HG02970 (cell line): ENCODE results near the gene PELO.
"Not testable (repeated sequence)": the region's sequence is repeated elsewhere in the genome, so short reads cannot be mapped to it uniquely, and the experiment has no call there.

Experiments
- ATAC-seq: cut with Tn5 transposase; IDR thresholded peaks from one replicate; pipeline ENCODE4 v1.9.1; 2021; ENCODE audit warnings: mild to moderate bottlenecking, moderate library complexity, moderate number of reproducible peaks; ENCODE audit not compliant: unreplicated experiment, low FRiP score

PELO gene

GRCh38 chr5:52799358-52799982 is 11.8 kb downstream of the PELO start:
- ATAC-seq: peak; percentile 36

DNA sequence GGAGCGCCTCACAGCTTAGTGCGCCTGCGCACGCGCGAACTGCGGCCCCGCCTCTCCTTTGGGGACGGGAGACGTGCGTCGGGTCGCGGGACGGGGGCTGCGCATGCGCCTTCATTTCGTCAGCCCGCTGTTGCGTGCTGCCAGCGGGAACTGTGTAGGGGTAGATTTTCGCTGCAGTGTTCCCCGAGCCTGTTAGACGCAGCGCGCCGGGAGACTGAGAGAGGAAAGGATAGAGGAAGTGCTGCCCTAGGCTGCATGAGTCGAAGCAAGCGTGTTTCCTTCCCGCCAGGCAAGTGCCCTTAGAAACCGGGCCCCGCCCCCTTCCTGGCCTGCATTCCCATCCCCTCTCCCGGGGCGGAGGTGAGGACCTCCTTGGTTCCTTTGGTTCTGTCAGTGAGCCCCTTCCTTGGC is 12.3 kb downstream of the PELO start:
- peak; percentile 90 for ATAC-seq

- peak; percentile 30 for ATAC-seq
Measured at GRCh38 chr5:52800394-52801213, 12.9 kb downstream of the PELO start.

DNA sequence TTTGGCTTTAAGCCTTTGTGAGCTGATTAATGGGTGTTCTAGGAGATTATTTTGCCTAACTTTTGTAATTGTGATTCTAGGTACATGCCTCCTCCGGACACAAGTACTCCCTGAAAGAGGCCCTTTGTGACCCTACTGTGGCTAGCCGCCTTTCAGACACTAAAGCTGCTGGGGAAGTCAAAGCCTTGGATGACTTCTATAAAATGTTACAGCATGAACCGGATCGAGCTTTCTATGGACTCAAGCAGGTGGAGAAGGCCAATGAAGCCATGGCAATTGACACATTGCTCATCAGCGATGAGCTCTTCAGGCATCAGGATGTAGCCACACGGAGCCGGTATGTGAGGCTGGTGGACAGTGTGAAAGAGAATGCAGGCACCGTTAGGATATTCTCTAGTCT is 13.6 kb downstream of the PELO start:
- no peak for ATAC-seq

GRCh38 chr5:52802272-52802973 is 14.7 kb downstream of the PELO start:
- ATAC-seq: no peak

DNA sequence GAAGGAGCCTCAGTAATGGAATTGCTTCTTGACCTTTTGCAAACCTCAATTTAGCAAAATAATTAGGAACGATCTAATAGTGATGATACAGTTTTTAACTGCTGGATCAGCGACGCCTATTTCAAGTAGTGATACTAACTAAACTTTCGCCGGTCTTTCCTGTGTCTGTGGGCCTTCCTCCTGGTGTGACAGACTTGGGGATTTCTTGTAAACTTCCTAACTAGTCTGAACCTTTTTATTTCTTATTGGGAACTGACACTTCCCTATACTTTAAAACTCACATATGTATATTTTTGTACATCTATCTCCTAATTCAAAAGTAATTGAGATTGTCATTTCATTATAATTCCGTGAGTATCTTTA is 15.2 kb downstream of the PELO start:
- ATAC-seq: no peak

DNA sequence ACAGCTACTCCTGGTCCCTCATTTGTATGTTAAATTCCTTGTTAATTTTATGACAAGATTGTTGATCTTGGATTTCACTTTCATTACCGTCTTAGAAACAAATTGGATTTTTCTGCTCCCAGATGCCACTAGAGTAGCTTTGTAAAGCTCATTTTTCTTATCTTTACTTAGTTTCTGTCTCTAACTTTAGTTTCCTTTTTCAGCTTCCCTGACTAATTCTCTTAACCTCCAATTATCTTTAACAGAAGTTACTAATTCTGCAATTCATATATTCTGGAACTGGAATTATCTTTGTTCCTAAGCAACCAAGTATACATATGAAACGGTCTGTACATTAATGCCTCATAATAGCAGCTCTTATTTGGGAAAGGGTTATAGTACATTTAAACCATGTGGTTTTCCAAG is 16.7 kb downstream of the PELO start:
- no peak for ATAC-seq

DNA sequence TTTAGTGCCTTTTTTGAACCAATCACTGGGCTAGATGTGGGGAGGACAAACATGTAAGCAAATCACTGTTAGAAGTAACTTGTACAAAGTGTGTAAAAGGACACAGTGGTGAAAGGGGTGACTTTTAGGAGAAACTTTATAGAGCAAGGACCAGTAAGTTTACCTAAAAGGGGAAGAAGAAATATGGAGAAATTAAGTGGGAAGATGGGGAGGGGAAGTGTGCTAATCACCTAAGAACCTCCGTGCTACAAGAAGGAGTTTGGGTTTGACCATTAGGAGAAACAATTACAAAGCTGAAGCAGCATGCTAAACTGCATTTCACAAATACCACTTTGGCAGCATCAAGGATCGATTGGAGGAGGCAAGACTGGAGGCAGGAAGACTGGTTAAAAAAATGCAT is 17.3 kb downstream of the PELO start:
- no peak for ATAC-seq

- ATAC-seq: no peak
Measured at GRCh38 chr5:52805615-52806014, 17.9 kb downstream of the PELO start.

- no peak for ATAC-seq
Measured at GRCh38 chr5:52807037-52807436, 19.3 kb downstream of the PELO start.

GRCh38 chr5:52807723-52808122 is 20.0 kb downstream of the PELO start:
- ATAC-seq: no peak

DNA sequence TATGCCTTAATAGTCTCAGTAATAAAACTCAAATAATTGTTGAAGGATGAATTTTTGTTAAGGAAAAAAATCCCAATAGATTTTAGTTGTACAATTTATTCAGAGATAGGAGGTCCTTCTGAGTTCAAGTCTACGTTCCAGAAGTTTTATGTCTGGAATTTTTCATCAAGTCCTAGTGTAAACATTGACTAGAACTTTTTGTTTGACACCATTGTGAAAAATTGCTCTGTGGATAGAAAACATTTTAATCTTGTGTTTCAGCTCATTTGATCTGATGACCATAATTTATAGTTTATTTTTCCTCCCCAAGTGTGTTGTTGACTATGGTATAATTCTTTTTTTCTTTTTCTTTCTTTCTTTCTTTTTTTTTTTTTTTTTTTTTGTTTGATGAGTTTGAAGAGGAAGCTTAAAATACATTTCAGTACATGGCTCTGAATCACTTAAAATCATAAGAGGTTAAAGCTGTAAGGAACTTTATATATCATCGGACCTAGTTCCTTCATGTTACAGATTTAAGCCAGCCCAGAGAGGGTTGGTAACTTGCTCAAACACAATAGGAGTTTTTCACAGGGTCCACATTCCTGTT is 20.7 kb downstream of the PELO start:
- ATAC-seq: no peak

GRCh38 chr5:52809884-52810283 is 22.2 kb downstream of the PELO start:
- ATAC-seq: no peak

DNA sequence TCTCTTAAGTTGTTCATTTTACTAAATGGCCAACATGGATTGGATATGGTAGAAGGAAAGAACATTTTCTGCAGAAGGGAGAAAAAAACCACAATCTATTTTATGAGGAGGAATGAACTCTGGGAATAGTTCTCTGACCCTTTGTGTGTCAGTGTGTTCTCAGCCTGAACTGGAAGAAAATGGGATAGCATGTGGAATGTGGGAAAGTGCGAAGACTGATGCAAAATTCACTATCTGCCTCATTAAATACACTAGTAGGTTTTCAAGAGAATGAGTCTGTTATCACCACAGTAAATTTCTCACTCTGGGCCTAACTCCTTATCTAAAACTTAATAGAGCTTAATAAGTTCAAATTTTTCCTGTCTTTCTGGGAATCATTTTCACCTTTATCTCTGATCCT is 22.7 kb downstream of the PELO start:
- no peak for ATAC-seq

GRCh38 chr5:52811067-52811749 is 23.5 kb downstream of the PELO start:
- no peak for ATAC-seq

DNA sequence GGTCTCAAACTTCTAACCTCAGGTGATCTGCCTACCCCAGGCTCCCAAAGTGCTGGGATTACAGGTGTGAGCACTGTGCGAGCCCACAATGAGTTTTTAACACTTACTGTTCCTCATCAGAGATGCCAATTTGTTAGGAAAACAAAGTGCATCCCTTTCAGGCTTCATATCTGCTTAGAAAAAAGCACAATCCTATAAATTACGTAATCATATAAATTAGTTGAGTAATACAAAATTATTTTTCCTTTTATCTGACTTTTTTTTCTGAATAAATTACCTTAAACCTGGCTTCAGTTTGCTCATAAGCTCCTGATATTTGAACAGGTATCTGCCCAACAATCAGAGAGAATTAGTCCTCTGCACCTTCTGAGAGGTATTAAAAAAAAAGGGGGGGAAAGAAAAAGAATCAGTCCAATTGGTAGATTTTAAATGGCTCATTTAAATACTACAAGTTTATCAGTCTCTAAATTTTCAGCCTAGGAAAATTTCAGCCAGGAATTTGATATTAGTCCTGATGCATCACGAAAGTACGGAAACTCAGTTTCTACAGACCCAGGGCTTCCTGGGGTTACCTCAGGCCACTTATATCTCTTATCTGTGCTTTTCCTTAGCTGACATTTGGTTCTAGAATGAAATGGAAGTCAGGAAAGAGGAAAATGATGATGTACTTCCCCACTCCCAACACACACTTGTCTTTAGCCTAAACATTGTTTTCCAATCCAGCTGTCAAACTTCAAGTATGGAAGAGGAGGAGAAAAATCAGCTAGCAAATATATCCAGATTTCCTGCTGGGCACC is 26.8 kb downstream of the PELO start:
- no peak for ATAC-seq

DNA sequence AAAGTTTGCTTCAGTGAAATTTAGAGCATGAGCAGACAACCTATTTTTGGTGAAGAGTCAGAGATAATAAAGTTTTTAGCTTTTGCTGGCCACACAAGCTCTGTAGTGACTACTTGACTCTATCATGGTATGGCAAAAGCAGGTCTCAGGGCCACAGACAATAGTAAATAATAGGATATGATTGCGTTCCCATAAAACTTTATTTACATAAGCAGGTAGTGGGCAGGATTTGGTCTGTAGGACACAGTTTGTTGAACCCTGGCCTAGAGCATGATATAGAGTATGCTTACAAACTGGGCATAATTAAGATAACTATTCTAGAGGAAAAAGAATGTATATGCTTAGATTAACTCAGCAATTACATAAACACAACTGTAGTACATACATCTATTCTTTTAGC is 30.1 kb downstream of the PELO start:
- no peak for ATAC-seq

GRCh38 chr5:52818360-52818759 is 30.6 kb downstream of the PELO start:
- ATAC-seq: no peak

DNA sequence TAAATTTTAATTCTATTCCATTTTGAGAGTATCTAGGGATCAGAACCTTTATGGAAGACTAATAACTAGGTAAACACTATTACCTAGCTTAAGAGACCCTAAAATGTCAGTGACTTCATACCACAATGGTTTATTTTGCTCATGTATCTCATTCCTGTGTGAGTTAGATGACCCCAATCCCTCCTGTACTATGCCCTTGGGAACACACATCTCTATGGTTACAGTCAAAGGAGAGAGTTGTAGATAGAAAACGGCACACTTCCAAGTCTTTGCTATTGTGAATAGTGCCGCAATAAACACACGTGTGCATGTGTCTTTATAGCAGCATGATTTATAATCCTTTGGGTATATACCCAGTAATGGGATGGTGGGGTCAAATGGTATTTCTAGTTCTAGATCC is 31.1 kb downstream of the PELO start:
- not testable (repeated sequence) for ATAC-seq

DNA sequence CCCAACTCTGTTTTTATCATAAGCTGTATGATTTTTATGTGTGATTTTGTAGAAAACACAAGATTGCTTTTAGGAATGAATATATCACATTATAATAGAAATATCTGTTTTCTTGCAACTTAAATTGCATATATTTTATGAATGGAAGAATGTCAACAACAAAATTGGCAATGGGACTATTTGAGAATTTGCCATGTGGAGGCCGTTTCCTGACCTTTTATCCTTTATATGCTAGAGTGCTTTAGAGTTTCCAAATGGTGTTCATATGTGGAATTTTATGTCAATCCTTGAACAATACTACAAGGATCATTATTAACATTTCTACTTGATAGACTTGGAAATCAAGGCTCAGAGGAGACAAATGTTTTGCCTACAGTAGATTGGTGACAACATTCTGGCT is 34.2 kb downstream of the PELO start:
- no peak for ATAC-seq
